ENCODE measurements around the gene RYR2.

- no peak for TF ChIP-seq FOXM1 (IDR thresholded peaks at IDR 0.05; ENCODE audit: borderline replicate concordance)
- no peak for TF ChIP-seq LEF1 (IDR thresholded peaks at IDR 0.05; ENCODE audit: borderline replicate concordance)
- no peak for TF ChIP-seq SP1 (IDR thresholded peaks at IDR 0.05)
- no peak for TF ChIP-seq TARDBP (IDR thresholded peaks at IDR 0.05)
- no peak for TF ChIP-seq BHLHE40 (IDR thresholded peaks at IDR 0.05; ENCODE audit: borderline replicate concordance)
- no peak for TF ChIP-seq ARNT (IDR thresholded peaks at IDR 0.05)
- no peak for TF ChIP-seq PKNOX1 (IDR thresholded peaks at IDR 0.05)
- no peak for TF ChIP-seq L3MBTL2 (conservative IDR thresholded peaks at IDR 0.05)
- TF ChIP-seq FOXK2 (IDR thresholded peaks at IDR 0.05), result no peak
- TF ChIP-seq NFRKB (IDR thresholded peaks at IDR 0.05), result no peak
- TF ChIP-seq ZNF384 (IDR thresholded peaks at IDR 0.05), result no peak
These were observed 344.6 kb downstream of the RYR2 start for GRCh38 chr1:237386362-237387143.

Measured in HEK293T (cell line).